Forelimb muscle (tissue), 1 donor: ENCODE measurements around the gene ARHGAP10. TPM values are rescaled to one million over a fixed set of nuclear protein-coding genes. Genes with fewer than 3 reads are reported as not detected.
"Not testable (repeated sequence)": the region's sequence is repeated elsewhere in the genome, so short reads cannot be mapped to it uniquely, and the experiment has no call there.

Experiments used
- DNase-seq: peaks from one replicate; pipeline ENCODE4 v3.0.0-alpha.2; 2013; ENCODE audit warnings: low read depth
- polyA plus RNA-seq: library from polyadenylated mRNA; unstranded; fragments of 120-200 nt; gene quantifications from one replicate; pipeline ENCODE4 v1.2.1, GENCODE V29; 2013; ENCODE audit not compliant: insufficient read length

ARHGAP10 gene
- polyA plus RNA-seq, 1 donor = 34.1 TPM

- DNase-seq = no peak
These were observed 116.1 kb downstream of the ARHGAP10 start for GRCh38 chr4:147847751-147848590.

GRCh38 chr4:147848634-147849033 lies 116.7 kb downstream of the ARHGAP10 start:
- no peak for DNase-seq

GRCh38 chr4:147851135-147851534 lies 119.2 kb downstream of the ARHGAP10 start:
- no peak for DNase-seq

GRCh38 chr4:147853706-147854105 lies 121.8 kb downstream of the ARHGAP10 start:
- no peak for DNase-seq

GRCh38 chr4:147854154-147854553 lies 122.3 kb downstream of the ARHGAP10 start:
- no peak for DNase-seq

- no peak for DNase-seq
These were observed 123.7 kb downstream of the ARHGAP10 start for GRCh38 chr4:147855571-147856009.

GRCh38 chr4:147860960-147861359 lies 129.1 kb downstream of the ARHGAP10 start:
- no peak for DNase-seq

- DNase-seq = no peak
These were observed 130.3 kb downstream of the ARHGAP10 start for GRCh38 chr4:147862043-147862692.

- no peak for DNase-seq
These were observed 131.3 kb downstream of the ARHGAP10 start for GRCh38 chr4:147863111-147863747.

GRCh38 chr4:147863808-147864472 lies 132.1 kb downstream of the ARHGAP10 start:
- no peak for DNase-seq

- no peak for DNase-seq
These were observed 132.7 kb downstream of the ARHGAP10 start for GRCh38 chr4:147864607-147865006.

- DNase-seq = no peak
These were observed 134.0 kb downstream of the ARHGAP10 start for GRCh38 chr4:147865926-147866325.

- DNase-seq = peak; percentile 90
These were observed 134.8 kb downstream of the ARHGAP10 start for GRCh38 chr4:147866532-147867271.

GRCh38 chr4:147874109-147874508 lies 142.2 kb downstream of the ARHGAP10 start:
- no peak for DNase-seq

- DNase-seq = no peak
These were observed 145.5 kb downstream of the ARHGAP10 start for GRCh38 chr4:147877308-147877771.

- DNase-seq = no peak
These were observed 147.8 kb downstream of the ARHGAP10 start for GRCh38 chr4:147879676-147880075.

GRCh38 chr4:147880511-147880910 lies 148.6 kb downstream of the ARHGAP10 start:
- no peak for DNase-seq

GRCh38 chr4:147884536-147884935 lies 152.6 kb downstream of the ARHGAP10 start:
- DNase-seq = no peak

GRCh38 chr4:147885216-147885615 lies 153.3 kb downstream of the ARHGAP10 start:
- DNase-seq = not testable (repeated sequence)

GRCh38 chr4:147891476-147892115 lies 159.7 kb downstream of the ARHGAP10 start:
- no peak for DNase-seq

GRCh38 chr4:147899512-147899911 lies 167.6 kb downstream of the ARHGAP10 start:
- no peak for DNase-seq
